Retinal pigment epithelial cell (primary cell): ENCODE results near the gene OR10T2.
"Not testable (repeated sequence)": the region's sequence is repeated elsewhere in the genome, so short reads cannot be mapped to it uniquely, and the experiment has no call there.

ENCODE experiments used
- DNase-seq: peaks from one replicate; pipeline ENCODE4 v3.0.0-alpha.2; 2010; ENCODE audit warnings: low read depth
- H3K4me3 ChIP-seq: 2 replicates; pipeline ENCODE4 v1.5.1; 2011; ENCODE audit warnings: mild to moderate bottlenecking, low read length, control low read depth, moderate library complexity
- TF ChIP-seq, protein P1 (sequence below): conservative IDR thresholded peaks from 2 replicates; pipeline ENCODE4 v1.5.1; 2011; ENCODE audit warnings: low read depth, low read length, control low read depth, inconsistent platforms

The OR10T2 gene

GRCh38 chr1:158390331-158390730 is 8.9 kb downstream of the OR10T2 start:
- DNase-seq, result no peak
- TF ChIP-seq, protein P1, sequence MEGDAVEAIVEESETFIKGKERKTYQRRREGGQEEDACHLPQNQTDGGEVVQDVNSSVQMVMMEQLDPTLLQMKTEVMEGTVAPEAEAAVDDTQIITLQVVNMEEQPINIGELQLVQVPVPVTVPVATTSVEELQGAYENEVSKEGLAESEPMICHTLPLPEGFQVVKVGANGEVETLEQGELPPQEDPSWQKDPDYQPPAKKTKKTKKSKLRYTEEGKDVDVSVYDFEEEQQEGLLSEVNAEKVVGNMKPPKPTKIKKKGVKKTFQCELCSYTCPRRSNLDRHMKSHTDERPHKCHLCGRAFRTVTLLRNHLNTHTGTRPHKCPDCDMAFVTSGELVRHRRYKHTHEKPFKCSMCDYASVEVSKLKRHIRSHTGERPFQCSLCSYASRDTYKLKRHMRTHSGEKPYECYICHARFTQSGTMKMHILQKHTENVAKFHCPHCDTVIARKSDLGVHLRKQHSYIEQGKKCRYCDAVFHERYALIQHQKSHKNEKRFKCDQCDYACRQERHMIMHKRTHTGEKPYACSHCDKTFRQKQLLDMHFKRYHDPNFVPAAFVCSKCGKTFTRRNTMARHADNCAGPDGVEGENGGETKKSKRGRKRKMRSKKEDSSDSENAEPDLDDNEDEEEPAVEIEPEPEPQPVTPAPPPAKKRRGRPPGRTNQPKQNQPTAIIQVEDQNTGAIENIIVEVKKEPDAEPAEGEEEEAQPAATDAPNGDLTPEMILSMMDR, result no peak
- H3K4me3 ChIP-seq, result no peak overlapping the region

DNA sequence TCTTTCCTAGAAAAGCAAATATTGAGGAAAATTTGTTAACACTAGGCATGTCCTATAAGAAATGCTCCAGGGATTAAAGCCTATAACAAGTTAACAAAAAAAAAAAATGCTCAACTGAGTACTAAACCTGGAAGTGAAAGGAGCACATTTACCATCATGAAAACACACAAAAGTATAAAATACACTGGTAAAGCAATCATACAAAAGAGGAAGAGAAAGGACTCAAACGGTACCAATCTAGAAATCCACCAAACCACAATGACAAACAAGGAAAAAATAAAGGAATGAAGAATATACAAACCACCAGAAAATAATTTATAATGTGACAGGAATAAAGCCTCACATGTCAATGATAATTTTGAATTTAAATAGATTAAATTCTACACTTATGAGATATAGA is 24.4 kb downstream of the OR10T2 start:
- no peak overlapping the region for H3K4me3 ChIP-seq
- no peak for DNase-seq
- TF ChIP-seq, protein P1, result no peak

DNA sequence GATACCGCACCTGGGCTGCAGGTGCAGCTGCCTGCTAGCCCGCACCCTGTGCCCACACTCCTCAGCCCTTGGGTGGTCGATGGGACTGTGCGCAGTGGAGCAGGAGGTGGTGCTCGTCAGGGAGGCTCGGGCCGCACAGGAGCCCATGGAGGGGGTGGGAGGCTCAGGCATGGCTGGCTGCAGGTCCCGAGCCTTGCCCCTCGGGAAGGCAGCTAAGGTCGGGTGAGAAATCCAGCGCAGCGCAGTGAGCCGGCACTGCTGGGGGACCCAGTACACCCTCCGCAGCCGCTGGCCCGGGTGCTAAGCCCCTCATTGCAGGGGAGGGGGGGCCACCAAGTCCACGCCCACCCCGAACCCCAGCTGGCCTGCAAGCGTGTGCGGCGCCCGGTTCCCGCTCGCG is 25.2 kb downstream of the OR10T2 start:
- H3K4me3 ChIP-seq, DNase-seq: not testable (repeated sequence)

- TF ChIP-seq, protein P1, result no peak
- H3K4me3 ChIP-seq, result no peak overlapping the region
- DNase-seq, result no peak
These were observed 27.9 kb downstream of the OR10T2 start for GRCh38 chr1:158371188-158371953.

- TF ChIP-seq, protein P1, result no peak
- no peak overlapping the region for H3K4me3 ChIP-seq
- no peak for DNase-seq
These were observed 32.5 kb downstream of the OR10T2 start for GRCh38 chr1:158366783-158367182.

GRCh38 chr1:158362941-158363340 is 36.3 kb downstream of the OR10T2 start:
- no peak for DNase-seq
- TF ChIP-seq, protein P1, result no peak
- no peak overlapping the region for H3K4me3 ChIP-seq

- H3K4me3 ChIP-seq, result no peak overlapping the region
- TF ChIP-seq, protein P1, result no peak
- no peak for DNase-seq
These were observed 36.8 kb downstream of the OR10T2 start for GRCh38 chr1:158362482-158362881.
